B cell (primary cell): Measurements from ENCODE around the gene ARHGAP22.

Source experiments
- CTCF ChIP-seq: fragments of 200-600 bp; IDR thresholded peaks from one replicate; pipeline ENCODE4 v1.8.0; 2022; ENCODE audit warnings: antibody characterized with exemption, mild to moderate bottlenecking
- EZH2 ChIP-seq: IDR thresholded peaks from 2 replicates; pipeline ENCODE4 v1.6.1; 2012; ENCODE audit warnings: borderline replicate concordance, low read depth, mild to moderate bottlenecking, moderate library complexity, low read length; ENCODE audit not compliant: insufficient read depth, poor library complexity, severe bottlenecking

- TF ChIP-seq CTCF (no peak), EZH2 (no peak)
These were observed 113.3 kb downstream of the ARHGAP22 start for GRCh38 chr10:48491392-48492139.
